ENCODE data around the gene GNAO1.

DNA sequence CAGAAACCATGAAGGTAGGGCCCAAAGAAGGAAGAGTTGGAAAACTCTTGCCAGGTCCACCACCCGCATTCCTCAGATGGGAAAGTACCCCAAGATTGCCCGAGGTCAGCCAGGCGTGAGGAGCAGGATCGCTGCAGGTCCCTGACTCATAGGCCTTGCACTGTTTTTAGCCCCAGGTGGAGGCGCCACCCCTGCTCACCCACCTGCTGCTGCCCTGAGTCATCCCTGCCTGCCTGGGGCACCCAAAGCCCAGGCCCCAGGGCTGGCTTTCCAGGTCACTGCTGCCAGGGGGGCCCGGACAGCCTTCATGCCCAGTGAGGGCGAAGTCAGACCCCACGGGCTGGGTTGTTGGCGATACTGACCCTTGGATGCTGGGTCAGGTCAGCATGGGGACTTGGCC, 133.1 kb downstream of the GNAO1 start:
- TF ChIP-seq, protein P1, sequence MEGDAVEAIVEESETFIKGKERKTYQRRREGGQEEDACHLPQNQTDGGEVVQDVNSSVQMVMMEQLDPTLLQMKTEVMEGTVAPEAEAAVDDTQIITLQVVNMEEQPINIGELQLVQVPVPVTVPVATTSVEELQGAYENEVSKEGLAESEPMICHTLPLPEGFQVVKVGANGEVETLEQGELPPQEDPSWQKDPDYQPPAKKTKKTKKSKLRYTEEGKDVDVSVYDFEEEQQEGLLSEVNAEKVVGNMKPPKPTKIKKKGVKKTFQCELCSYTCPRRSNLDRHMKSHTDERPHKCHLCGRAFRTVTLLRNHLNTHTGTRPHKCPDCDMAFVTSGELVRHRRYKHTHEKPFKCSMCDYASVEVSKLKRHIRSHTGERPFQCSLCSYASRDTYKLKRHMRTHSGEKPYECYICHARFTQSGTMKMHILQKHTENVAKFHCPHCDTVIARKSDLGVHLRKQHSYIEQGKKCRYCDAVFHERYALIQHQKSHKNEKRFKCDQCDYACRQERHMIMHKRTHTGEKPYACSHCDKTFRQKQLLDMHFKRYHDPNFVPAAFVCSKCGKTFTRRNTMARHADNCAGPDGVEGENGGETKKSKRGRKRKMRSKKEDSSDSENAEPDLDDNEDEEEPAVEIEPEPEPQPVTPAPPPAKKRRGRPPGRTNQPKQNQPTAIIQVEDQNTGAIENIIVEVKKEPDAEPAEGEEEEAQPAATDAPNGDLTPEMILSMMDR (conservative IDR thresholded peaks at IDR 0.05; ENCODE audit: low read depth, low read length), result no peak
- no peak for TF ChIP-seq EZH2 (IDR thresholded peaks at IDR 0.05; ENCODE audit: borderline replicate concordance, low read depth, low read length, poor library complexity, severe bottlenecking)
